ENCODE measurements around the gene EIF3L. TPM values are rescaled to one million over a fixed set of nuclear protein-coding genes. Genes with fewer than 3 reads are reported as not detected.

The EIF3L gene
- total and polyA plus RNA-seq, 2 donors (not counting 3 experiments of a cell fraction or from before 2014, with no cell fraction given): 479 to 601 TPM

DNA sequence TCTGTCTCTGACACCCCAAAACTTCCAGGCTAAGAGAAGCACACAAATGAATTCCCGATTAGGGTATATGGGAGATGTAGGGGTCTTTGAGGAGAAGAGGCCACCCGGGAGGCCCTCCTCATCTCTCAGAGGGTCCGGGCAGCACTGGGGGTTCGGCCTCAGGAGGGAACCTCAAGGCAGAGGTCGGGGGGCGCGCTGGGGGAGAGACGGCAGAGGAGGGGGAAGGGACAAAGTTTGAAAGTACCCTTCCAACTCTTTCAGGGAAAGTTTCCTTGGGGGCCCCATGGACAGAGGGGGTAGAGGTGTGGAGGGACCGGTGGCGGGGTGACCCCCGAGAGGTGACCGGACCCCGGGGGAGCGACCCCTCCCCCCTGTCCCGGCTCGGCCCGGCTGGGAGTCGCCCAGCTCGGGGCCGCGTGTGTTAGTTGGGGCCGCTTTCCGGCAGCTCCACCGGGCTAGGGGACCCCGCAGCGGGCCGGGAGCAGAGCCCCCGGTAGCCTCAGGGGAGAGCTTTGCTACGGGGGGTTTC, 44.8 kb upstream of the EIF3L start:
- dilution Hi-C loops (cut with MboI; ENCODE audit: extremely low pct_ligation_motif_present, low sequenced_read_pairs): no loop called here
- TF ChIP-seq, protein P1, sequence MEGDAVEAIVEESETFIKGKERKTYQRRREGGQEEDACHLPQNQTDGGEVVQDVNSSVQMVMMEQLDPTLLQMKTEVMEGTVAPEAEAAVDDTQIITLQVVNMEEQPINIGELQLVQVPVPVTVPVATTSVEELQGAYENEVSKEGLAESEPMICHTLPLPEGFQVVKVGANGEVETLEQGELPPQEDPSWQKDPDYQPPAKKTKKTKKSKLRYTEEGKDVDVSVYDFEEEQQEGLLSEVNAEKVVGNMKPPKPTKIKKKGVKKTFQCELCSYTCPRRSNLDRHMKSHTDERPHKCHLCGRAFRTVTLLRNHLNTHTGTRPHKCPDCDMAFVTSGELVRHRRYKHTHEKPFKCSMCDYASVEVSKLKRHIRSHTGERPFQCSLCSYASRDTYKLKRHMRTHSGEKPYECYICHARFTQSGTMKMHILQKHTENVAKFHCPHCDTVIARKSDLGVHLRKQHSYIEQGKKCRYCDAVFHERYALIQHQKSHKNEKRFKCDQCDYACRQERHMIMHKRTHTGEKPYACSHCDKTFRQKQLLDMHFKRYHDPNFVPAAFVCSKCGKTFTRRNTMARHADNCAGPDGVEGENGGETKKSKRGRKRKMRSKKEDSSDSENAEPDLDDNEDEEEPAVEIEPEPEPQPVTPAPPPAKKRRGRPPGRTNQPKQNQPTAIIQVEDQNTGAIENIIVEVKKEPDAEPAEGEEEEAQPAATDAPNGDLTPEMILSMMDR (IDR thresholded peaks at IDR 0.05; ENCODE audit: extremely low read depth in 1 of 2, insufficient read depth in 1 of 2, low read depth in 1 of 2, low read length in 2 of 2): no peak
- TF ChIP-seq FOS (IDR thresholded peaks at IDR 0.05; ENCODE audit: borderline replicate concordance, insufficient read depth, low read length) (no peak), JUN (IDR thresholded peaks at IDR 0.05; ENCODE audit: borderline replicate concordance, insufficient read depth, insufficient read length, low read depth) (no peak), POLR2A (IDR thresholded peaks at IDR 0.05; ENCODE audit: low read depth, low read length) (no peak), MYC (IDR thresholded peaks at IDR 0.05; ENCODE audit: low read depth, low read length) (no peak), EZH2 (IDR thresholded peaks at IDR 0.05; ENCODE audit: borderline replicate concordance, low read depth, low read length, severe bottlenecking) (no peak)
- Histone ChIP-seq H3K79me2 (ENCODE audit: control insufficient read depth, insufficient read depth, low read length) (peaks cover 13% of the 10 kb centered on the region), H2AFZ (ENCODE audit: low read depth, low read length) (peak overlapping the region; percentile 27), H3K4me2 (ENCODE audit: insufficient read depth, low read length) (peak overlapping the region; percentile 50), H3K27ac (ENCODE audit: insufficient read depth, low read depth, low read length) (peak overlapping the region; percentile 78), H4K20me1 (replicated peaks; ENCODE audit: control insufficient read depth, extremely low read depth, insufficient read depth, low read length) (no peaks in the 10 kb centered on the region), H3K9me3 (replicated peaks; ENCODE audit: control insufficient read depth, insufficient read depth, low read length) (no peaks in the 10 kb centered on the region), H3K36me3 (ENCODE audit: control insufficient read depth in 2 of 2, extremely low read depth in 1 of 2, insufficient read depth in 2 of 2, low read length in 2 of 2) (no peaks in the 10 kb centered on the region), H3K4me1 (ENCODE audit: control insufficient read depth, extremely low read depth, insufficient read depth, low read length) (peaks cover 36% of the 10 kb centered on the region), H3K27me3 (ENCODE audit: control insufficient read depth in 2 of 2, insufficient read depth in 2 of 2, low read length in 2 of 2) (no peaks in the 10 kb centered on the region), H3K4me3 (replicated peaks in 1 of 3; ENCODE audit: insufficient read depth in 1 of 3, low read depth in 1 of 3, low read length in 3 of 3) (peak overlapping the region in 2 of 3 experiments; percentile 66 to 79), H3K9me1 (replicated peaks; ENCODE audit: control insufficient read depth, extremely low read depth, insufficient read depth, low read length) (no peaks in the 10 kb centered on the region), H3K9ac (replicated peaks; ENCODE audit: extremely low read depth, insufficient read depth, low read length) (peak overlapping the region; percentile 95)
- CTCF ChIA-PET: interaction anchor here (0.9 to 1.1 kb wide), 3 partner anchors 14 to 198 kb away, joined by 3 to 7 read pairs (median 3); no protein-coding TSS in a partner anchor
- POLR2A ChIA-PET: interaction anchor here (0.5 to 1.1 kb wide), 3 partner anchors 14 to 385 kb away, joined by 3 to 5 read pairs (median 4); no protein-coding TSS in a partner anchor
- no peak for DNase-seq (ENCODE audit: low read depth, low spot score)
- BruUV-seq (replicated peaks): TSS peak; percentile 95
- no peak for FAIRE-seq
- intact Hi-C loops (cut with micrococcal nuclease): no loop called here

Measured in endothelial cell of umbilical vein (primary cell).